Stimulated activated CD4-positive, alpha-beta T cell treated with anti-CD3 and anti-CD28 coated beads, Interleukin-15, amount 100 ng/mL, for 48 hours (primary cell): ENCODE results near the gene POC1B.

Experiments
- DNase-seq, 2 donors: peaks; one replicate each; pipeline ENCODE4 v3.0.0-alpha.2; 2020; ENCODE audit warnings: low read depth in 2 of 2

The POC1B gene

GRCh38 chr12:89497467-89497866 is 28.4 kb downstream of the POC1B start:
- no peak for DNase-seq

- DNase-seq: no peak
Measured at GRCh38 chr12:89497005-89497404, 28.8 kb downstream of the POC1B start.

DNA sequence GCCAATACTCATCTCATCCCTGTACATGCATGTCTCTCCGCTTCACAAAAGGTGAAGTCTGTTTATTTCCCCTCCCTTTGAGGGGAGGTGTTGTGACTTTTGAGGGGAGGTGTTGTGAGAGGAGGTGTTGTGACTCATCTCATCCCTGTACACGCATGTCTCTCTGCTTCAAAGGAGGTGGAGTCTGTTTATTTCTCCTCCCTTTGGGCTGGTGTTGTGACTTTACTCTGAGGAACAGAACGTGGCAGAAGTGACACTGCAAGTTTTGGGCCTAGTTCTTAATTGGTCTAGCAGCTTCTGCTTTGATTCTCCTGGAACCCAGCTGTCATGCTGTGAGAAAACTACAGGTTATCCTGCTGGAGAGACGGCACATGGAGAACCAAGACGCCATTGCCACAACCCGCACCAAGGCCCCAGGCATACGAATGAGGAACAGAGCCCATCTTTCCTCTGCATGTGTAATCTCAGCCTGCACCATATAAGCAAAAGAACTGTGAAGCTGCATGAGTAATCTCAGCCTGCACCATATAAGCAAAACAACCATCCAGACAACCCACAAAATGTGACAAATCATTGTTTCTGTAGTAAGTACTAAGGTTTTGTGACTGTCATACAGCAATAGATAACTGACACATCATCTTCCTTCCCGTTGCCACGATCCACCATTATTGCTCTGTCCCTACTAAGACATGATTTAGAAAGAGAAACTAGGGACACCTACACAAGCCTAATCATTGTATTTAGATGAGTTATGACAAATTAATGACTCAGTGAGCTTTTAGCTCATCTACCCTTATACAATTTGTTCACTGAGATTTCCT is 31.2 kb downstream of the POC1B start:
- DNase-seq: peak; percentile 31 to 45

- DNase-seq: no peak
Measured at GRCh38 chr12:89493670-89494302, 32.1 kb downstream of the POC1B start.

DNA sequence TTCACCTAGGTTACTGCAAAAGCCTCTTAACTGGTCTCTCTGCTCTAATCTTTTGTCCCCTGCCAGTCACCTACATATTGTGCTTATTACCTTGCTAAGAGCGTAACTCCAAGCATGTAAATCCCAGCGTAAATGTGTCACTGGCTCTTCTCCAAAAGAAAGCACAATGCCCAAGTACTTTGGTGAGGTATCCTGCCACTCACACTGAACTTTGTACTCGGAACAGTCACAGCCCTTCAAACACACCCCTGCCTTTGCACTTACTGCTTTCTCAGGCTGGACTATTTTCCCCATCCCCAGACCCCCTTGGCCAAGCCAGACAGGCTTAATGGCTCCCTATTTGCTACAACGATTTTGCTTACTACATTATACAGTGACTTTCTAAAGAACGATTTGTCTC is 33.0 kb downstream of the POC1B start:
- DNase-seq: no peak

GRCh38 chr12:89490922-89491321 is 34.9 kb downstream of the POC1B start:
- DNase-seq: no peak

GRCh38 chr12:89486264-89486663 is 39.6 kb downstream of the POC1B start:
- no peak for DNase-seq

DNA sequence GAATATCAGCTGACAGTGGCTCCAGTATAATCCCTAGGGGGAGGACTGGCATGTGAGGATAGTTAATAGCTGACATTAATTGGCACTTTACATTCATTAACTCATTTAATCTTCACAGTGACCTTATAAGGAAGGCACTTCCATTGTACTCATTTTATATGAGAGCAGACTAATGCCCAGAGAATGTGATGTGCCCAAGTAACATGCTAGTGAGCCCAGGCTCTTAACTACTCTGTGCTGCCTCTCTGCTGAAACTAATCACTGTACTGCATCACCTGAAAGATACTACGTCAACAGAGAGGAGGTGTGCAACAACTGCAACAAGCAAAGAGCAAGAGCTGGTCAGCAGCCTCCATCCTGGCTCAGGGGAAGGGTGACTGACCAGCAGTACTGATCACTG is 41.4 kb downstream of the POC1B start:
- no peak for DNase-seq

DNA sequence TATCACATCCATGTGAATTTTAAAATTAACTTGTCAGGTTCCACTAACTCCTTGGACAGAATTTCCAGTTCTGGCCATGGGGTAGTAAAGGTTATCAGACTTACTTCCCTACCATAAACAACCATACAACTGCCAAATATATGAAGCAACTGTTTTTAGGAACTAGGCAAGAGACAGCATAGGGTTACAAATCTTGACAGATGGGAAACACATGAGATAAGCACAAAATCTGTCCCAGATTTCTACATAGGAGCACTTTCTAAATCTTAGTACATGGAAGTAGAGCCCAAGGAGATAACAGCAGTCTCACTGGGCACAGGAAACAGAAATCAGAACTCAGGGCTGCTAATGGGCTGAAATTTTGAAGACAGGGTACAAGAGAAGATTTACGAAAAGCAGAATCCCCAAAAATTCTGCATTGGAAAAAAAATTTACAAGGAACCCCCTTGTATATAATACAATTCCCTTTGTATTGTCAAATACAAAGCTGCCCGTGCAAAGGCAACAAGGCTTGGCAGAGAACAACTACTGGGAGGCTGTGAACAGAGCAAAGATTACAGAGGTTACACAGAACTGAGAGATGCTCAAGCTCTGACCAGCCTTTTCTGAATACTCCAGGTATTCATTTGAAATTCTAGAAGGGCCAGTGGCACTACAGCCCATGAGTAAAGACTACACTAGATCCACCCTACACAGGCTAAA is 44.5 kb downstream of the POC1B start:
- DNase-seq: no peak

- DNase-seq: no peak
Measured at GRCh38 chr12:89479982-89480381, 45.9 kb downstream of the POC1B start.

GRCh38 chr12:89477633-89478279 is 48.1 kb downstream of the POC1B start:
- DNase-seq: no peak

DNA sequence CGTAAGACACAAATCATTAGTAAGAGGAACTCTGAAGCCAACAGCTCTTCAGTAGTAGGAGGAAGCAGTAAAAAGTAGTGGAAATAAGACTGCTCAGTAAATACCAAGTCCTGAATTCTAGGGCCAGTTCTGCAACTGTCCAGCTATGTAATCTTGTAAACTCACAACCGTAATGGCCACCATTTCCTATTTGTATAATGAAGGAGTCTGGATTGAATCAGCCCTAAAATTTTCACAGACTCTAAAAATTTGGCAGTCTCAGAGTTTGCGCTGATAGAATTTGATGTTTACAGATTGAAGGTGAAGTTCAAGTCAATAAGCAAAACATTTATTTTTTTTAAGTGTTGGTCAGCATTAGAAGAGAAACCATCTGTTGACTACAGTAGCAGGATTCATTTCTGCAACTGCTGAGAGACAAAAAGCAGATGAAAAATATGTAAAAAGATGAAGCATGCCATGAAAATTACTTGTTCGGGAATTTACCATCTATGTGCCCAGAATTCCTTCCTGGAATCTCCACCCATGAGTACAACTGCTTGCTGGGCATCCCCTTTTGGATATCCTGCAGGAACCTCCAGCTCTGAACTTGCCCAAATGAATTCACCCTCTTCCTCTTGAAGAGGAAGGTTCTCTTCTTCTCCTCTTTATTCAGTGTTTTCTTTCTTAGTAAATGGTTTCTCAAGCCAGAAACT is 48.8 kb downstream of the POC1B start:
- no peak for DNase-seq

DNA sequence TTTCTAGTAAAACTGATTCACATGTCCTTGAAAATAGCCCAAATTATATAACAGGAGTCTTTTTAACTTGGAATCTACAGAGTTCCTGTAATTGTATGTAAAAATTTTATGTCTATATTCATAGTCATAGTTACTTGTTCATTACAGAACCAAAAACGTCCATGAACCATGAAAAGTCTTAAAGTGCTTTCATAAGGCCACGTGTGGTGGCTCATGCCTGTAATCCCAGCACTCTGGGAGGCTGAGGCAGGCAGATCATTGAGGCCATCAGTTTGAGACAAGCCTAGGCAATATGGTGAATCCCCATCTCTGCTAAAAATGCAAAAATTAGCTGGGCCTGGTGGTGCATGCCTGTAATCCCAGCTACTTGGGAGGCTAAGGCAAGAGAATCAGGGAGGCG is 49.6 kb downstream of the POC1B start:
- DNase-seq: no peak

DNA sequence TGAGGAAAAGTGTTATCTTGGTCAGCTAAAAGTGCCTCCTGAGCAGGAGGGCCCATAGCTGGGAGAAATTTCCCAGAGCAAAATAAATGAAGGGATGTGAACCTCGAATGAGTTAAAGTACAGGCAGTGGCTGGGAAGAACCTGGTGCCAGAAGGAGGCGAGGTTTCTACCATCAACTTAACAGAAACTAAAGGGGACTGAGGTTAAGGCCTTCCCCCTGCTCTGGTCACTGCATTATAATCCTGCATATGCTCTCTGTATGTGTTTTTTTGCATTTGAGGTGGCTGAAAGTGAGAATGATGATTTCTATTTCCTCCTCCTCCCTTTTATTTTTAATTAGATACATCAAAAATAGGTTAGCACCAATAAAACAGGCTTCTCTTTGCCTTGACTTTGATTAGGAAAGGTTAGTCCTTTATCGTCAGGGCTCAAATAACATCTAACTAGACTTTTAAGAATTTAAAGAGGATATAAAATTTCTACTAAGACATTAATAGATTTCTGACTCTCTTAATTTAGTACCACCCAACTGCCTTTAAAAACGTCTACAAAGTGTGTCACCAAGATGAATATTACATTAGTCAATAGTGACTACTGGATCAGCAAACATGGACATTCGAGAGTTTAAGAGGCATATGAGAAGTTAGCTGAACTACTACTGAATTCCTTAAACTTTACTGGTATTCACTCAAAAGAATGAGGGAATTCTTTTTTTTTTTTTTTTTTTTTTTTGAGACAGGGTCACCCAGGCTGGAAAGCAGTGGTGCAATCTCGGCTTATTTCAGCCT is 50.5 kb downstream of the POC1B start:
- DNase-seq: no peak

- DNase-seq: no peak
Measured at GRCh38 chr12:89474615-89475014, 51.2 kb downstream of the POC1B start.

DNA sequence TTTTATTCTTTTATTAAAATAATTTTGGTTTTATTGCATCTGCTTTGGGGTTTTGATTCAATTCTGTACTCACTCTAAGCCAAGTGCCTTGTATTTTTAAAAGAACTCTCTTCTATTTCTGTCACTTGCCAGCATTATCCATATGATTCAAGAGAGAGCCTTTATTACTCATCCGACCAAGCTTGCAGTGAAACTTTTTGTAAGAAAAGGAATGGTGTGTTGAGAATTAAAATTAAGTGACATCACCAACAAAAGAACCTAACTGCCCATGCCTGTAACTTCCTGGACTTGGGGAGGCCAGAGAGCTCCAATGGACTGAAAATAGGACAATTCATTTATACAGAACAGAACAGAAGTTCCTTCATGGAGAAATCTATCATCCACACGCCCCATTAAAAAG is 53.3 kb downstream of the POC1B start:
- no peak for DNase-seq

DNA sequence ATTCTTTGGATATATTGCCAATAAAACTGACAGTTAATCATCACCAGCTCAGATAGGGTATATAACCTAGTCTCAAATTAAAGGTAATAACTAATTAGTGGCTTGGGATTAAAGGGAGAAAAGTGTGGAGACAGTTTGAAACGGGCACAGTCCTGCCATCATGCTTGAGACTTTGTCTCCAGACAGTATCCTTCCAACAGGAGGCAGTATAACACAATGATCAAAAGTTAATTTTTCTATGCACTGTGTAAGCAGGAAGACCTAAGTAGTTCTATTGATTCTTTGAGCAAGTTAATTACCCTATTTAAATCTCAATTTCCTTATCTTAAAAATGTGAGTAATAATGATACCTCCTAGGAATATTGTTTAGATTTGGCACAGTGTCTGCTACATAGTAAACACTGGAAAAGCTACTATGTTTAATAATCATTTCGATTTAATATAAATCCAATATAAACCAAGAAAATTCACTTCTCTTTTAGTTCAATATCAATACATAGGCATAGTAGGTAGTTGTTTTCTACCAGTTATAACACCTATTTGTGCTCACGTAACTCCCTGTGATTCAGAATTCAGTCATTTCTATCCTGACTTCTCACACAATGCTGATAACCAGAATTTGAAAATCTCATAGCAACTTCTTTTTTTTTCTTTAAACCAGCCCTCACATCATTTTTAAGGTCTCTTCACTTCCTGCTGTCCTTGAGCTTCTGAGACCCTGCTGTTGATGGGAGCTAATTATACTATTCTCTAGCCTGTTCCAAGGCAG is 54.9 kb downstream of the POC1B start:
- no peak for DNase-seq

DNA sequence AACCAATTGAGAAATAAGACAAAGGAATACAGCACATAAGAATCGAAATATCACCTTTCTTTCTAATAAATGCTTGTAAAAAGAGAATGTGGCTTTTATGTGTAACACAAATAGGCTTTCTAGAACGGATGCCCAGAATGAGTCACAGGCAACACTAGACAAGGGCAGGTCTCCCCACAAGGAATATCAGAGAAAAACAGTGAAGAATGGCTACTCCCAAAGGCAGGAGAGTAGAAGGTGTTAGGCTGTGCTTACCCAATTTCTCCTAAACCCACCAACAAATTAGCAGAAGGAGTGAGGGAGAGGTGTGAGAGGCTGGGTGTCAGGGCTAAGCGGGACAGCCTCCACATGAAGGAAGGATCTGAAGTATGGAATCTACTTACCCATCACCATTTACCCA is 56.5 kb downstream of the POC1B start:
- no peak for DNase-seq

DNA sequence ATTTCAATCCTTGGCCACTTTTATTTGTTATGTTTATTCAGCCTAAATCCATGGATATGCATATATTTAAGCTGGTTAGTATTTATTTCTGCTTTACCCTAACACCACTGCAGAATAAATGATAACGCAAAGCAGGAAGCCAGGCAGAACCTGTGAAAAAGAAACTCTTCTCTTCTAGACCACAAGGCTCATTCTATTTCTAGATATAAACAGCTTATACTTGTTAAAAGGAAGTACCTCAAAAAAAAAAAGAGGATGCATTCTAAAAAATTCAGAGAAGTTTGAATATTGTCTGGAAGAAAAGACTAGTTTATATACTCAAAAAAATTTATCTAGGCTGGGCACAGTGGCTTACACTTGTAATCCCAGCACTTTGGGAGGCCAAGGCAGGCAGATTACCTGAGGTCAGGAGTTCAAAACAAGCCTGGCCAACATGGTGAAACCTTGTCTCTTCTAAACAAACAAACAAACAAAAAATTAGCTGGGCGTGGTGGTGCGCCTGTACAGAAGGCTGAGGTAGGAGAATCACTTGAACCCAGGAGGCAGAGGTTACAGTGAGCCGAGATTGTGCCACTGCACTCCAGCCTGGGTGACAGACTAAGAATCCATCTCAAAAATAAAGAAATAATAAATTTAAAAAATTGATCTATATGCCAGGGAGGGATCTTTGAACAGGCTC is 57.1 kb downstream of the POC1B start:
- no peak for DNase-seq

- DNase-seq: no peak
Measured at GRCh38 chr12:89468017-89468416, 57.8 kb downstream of the POC1B start.
